Panc1 (cell line): Measurements from ENCODE around the gene SLIT3.

ENCODE experiments used
- POLR2AphosphoS5 ChIP-seq: IDR thresholded peaks from 2 replicates; pipeline ENCODE4 v1.6.1; 2012; ENCODE audit warnings: mild to moderate bottlenecking, low read depth, low read length, moderate library complexity
- TF ChIP-seq, protein P1 (sequence below): fragments of 450-650 bp; IDR thresholded peaks from 2 replicates; pipeline ENCODE4 v1.5.1; 2017; ENCODE audit warnings: mild to moderate bottlenecking

DNA sequence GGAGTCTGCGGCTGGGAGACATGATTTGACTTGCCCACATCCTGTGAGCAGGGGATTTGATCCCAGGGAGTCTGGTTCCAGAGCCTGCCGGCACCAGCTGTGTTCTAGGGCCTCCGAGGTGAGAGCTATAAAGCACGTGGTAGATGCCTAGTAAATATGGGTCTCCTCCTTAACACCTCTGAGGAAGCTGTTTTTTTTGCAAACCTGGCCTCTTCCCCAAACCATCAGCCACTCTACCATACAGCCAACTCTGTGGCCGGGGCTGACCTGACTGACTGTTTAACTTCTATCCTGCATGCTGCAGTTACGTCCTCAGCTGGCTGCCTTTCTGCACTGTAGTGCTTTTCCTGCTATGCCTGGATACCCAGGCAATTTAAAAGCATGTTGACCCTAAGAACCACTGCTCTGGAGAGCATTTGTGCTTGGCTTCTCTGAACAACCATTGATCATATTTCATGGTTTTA, 220.5 kb downstream of the SLIT3 start:
- TF ChIP-seq, protein P1, sequence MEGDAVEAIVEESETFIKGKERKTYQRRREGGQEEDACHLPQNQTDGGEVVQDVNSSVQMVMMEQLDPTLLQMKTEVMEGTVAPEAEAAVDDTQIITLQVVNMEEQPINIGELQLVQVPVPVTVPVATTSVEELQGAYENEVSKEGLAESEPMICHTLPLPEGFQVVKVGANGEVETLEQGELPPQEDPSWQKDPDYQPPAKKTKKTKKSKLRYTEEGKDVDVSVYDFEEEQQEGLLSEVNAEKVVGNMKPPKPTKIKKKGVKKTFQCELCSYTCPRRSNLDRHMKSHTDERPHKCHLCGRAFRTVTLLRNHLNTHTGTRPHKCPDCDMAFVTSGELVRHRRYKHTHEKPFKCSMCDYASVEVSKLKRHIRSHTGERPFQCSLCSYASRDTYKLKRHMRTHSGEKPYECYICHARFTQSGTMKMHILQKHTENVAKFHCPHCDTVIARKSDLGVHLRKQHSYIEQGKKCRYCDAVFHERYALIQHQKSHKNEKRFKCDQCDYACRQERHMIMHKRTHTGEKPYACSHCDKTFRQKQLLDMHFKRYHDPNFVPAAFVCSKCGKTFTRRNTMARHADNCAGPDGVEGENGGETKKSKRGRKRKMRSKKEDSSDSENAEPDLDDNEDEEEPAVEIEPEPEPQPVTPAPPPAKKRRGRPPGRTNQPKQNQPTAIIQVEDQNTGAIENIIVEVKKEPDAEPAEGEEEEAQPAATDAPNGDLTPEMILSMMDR, result no peak
- no peak for TF ChIP-seq POLR2AphosphoS5
